ENCODE data around the gene SCAPER. TPM values are rescaled to one million over a fixed set of nuclear protein-coding genes. Genes with fewer than 3 reads are reported as not detected.

Gene SCAPER
- total RNA-seq, 1 experiment from 2014 or later: 14.7 TPM

- H3K4me1 ChIP-seq (ENCODE audit: control insufficient read depth in 1 of 2, insufficient read depth in 2 of 2, low read length in 2 of 2): no peaks in the 10 kb centered on the region
- ChIA-PET CTCF (no interaction called here), RAD21 (ENCODE audit: low non-redundant PET in 1 of 2, low total read pairs in 2 of 2, uncharacterized antibody in 2 of 2, unreplicated experiment in 2 of 2) (no interaction called here), POLR2A (no interaction called here)
- H3K9ac ChIP-seq (ENCODE audit: low read length): no peak overlapping the region
- H3K4me2 ChIP-seq (ENCODE audit: low read length): no peak overlapping the region
- intact Hi-C loops (cut with micrococcal nuclease): no loop called here
- H4K20me1 ChIP-seq (ENCODE audit: insufficient read depth): no peaks in the 10 kb centered on the region
- no peak overlapping the region for H2AFZ ChIP-seq (ENCODE audit: low read depth, low read length, poor library complexity, severe bottlenecking)
- H3K9me2 ChIP-seq (ENCODE audit: insufficient read depth): no peaks in the 10 kb centered on the region
- ATAC-seq: no peak
- H3K79me2 ChIP-seq (ENCODE audit: insufficient read depth, low read length): no peaks in the 10 kb centered on the region
- no peaks in the 10 kb centered on the region for H3K9me3 ChIP-seq (ENCODE audit: control insufficient read depth in 1 of 2, insufficient read depth in 1 of 2, low read depth in 1 of 2, low read length in 2 of 2)
- no peak overlapping the region for H3K27ac ChIP-seq (ENCODE audit: low read depth, low read length)
- BruUV-seq (replicated peaks): no TSS peak
- H3K4me3 ChIP-seq (replicated peaks in 1 of 2; ENCODE audit: low read depth in 1 of 2, low read length in 2 of 2): no peak overlapping the region
- H3K36me3 ChIP-seq (ENCODE audit: control insufficient read depth in 1 of 2, insufficient read depth in 2 of 2, low read length in 2 of 2): no peaks in the 10 kb centered on the region
- no peaks in the 10 kb centered on the region for H3K27me3 ChIP-seq (ENCODE audit: insufficient read depth, low read length)
- TF ChIP-seq JUND (IDR thresholded peaks at IDR 0.05) (no peak), CTCF (IDR thresholded peaks at IDR 0.05 in 2 of 3, conservative IDR thresholded peaks at IDR 0.05 in 1 of 3; ENCODE audit: borderline replicate concordance in 1 of 3, insufficient read depth in 1 of 3, low read depth in 2 of 3, low read length in 2 of 3) (no peak), YY1 (IDR thresholded peaks at IDR 0.05; ENCODE audit: extremely low read depth, insufficient replicate concordance, low read depth, low read length) (no peak), RAD21 (IDR thresholded peaks at IDR 0.05; ENCODE audit: low read depth) (no peak), EZH2 (IDR thresholded peaks at IDR 0.05) (no peak), CEBPB (IDR thresholded peaks at IDR 0.05; ENCODE audit: low read depth) (no peak), POLR2A (IDR thresholded peaks at IDR 0.05; ENCODE audit: borderline replicate concordance, extremely low read depth, insufficient read depth, insufficient read length) (no peak), FOSL1 (IDR thresholded peaks at IDR 0.05; ENCODE audit: low read depth) (no peak), POLR2AphosphoS5 (IDR thresholded peaks at IDR 0.05; ENCODE audit: low read depth, low read length) (no peak), ELF1 (IDR thresholded peaks at IDR 0.05; ENCODE audit: borderline replicate concordance, low read depth) (no peak)
- TF ChIP-seq, protein P1, sequence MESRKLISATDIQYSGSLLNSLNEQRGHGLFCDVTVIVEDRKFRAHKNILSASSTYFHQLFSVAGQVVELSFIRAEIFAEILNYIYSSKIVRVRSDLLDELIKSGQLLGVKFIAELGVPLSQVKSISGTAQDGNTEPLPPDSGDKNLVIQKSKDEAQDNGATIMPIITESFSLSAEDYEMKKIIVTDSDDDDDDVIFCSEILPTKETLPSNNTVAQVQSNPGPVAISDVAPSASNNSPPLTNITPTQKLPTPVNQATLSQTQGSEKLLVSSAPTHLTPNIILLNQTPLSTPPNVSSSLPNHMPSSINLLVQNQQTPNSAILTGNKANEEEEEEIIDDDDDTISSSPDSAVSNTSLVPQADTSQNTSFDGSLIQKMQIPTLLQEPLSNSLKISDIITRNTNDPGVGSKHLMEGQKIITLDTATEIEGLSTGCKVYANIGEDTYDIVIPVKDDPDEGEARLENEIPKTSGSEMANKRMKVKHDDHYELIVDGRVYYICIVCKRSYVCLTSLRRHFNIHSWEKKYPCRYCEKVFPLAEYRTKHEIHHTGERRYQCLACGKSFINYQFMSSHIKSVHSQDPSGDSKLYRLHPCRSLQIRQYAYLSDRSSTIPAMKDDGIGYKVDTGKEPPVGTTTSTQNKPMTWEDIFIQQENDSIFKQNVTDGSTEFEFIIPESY (IDR thresholded peaks at IDR 0.05; ENCODE audit: extremely low read depth, insufficient replicate concordance, low read length): no peak
- DNase-seq (ENCODE audit: low read depth, low spot score): no peak
These were observed 42.0 kb downstream of the SCAPER start for GRCh38 chr15:76863123-76863522.

Data from HCT116 (cell line).